Activated T-cell treated with anti-CD3 and anti-CD28 coated beads for 4 hours (primary cell): Measurements from ENCODE around the gene CEP41.
A peak's percentile ranks its signal among the peaks of the same experiment; 100 is the strongest.

Experiments used
- DNase-seq: peaks from one replicate; pipeline ENCODE4 v3.0.0-alpha.2; 2020

CEP41 gene

GRCh38 chr7:130440527-130441365 is at the start of gene CEP41:
Gene CEP41 (minus strand): TSS chr7:130441016. CDS start chr7:130440966, 50 bp downstream.
- DNase-seq = peak; percentile 83

DNA sequence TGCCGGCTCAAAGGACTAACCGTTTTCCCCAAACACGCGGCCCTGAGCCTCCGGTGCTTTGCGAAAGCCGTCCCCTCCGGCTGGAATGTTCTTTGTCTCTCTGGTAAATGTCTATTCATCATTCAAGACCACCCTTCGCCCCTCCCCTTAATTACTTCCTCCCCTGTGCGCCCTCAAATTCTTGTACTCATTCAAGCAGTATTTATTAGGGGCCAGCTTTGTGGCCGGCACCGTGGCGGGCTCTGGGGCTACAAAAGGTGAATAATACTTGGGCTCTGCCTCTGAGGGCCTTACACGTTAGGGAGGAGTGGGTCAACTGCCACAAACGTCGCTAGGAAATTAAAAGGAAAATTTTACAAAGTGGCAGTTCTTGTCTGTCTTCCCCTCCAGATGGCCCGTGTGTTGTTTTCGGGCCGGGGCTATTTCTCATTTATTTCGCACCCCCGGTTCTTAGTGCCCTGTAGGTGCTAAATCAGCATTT is 49.5 kb upstream of the CEP41 start:
- no peak for DNase-seq

DNA sequence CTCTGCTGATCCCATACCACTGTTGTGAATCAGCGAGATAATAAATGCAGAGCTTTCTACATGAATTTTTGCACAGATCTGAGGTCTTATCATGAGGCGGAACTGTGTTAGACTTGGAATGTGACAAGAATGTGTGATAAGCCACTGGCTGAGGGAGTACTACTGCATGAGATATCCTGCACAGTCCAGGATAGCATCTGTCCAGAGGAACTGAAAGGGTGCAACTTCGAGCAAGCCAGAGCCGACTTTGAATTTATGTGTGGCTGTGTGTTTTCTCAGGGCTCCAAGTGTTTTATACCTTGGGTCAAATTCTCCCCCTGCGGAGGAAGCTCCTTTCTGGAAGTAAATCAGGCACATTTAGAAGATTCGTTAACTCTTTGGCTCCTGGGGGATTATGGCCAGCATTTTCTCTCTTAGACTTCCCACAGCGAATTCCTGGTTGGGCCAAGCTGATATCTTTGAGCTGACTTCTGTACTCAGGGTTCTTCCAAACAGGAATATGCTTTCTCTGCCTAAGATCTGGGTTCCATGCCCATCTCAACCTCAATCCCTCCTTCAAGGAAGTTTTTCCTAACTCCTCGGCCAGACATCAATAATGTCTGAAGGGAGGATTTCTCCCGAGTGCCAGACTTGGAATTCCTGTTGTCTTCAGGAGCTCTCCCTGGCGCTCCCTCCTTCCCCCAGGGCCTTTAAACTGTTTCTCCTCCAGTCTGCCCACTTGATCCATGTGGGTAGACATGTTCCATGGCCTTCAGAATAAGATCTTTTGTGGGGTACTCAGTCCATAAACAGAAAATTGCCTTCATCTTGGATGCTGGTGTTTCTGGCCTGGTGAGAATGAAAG is 48.5 kb upstream of the CEP41 start:
- DNase-seq = no peak

DNA sequence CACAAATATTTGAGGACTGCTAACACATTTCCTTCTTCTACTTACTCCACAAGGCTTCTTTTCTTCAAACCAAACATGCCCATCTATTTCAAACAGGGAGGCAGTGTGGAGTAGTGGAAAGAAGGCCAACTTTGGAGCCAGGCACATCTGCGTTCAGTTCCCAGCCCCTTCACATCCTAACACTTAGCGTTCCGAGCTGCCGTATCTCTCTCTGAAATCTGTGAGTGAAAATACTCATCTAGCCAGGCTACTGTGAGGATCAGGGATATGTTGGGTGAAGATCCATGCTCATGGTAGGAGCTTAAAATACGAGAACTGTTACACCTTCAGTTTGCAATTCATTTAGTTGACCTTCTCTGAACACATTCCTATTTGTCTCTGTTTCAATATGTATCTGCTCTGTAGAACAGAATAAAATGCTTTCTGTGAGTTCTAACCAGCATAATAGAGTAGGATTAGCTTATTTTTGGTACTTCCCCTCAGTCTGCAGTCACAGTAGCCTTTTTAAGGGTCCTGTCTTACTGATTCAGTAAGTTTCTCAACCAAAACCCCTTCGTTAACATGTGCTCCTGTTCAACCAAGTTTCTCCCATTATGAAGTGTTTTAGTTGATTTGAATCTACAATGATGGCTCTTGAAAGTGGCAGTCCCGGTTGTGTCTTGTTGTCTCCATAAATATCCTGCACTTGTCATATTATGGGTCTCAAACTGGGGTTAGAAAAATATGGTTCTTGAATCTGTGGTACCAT is 47.8 kb upstream of the CEP41 start:
- DNase-seq = no peak

GRCh38 chr7:130486954-130487436 is 46.2 kb upstream of the CEP41 start:
- DNase-seq = no peak

DNA sequence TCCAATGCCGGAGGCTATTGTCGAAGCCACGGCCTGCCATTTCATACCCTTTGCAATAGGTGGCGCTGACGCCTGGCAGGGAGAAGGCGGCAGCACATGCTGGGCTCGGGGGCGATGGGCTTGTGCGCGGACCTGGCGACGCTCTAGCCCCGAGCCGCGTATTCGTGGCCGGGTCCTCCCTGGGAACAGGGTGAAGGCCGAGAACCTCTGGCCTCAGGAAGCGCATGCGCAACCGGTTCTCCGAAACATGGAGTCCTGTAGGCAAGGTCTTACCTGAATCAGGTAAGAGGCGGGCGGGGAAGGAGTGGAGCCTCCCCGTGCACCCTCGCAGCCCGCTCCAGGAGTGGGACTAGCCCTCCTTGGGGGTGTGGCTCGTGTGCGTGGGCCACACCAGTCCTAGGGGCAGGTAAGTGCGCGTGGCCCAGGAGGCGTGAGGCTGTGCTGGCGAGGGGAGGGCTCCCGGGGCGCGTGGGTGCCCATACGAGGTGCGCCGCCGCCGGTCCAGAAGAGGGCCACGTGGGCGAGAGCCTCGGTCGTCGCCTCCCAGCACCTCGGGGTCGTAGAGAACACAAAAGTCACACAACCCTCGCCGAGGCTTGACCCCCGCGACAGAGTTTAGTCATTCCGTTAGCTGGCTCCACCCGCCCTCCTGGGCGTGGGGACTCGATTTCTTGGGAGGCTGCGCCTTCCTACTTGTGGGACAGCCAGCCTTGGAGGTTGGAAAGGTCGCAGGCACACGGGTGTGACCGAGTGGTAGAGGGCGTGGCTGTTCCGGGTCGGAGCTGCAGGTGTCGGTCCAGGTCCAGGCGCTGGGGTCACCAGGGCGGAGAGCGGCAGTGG is 45.5 kb upstream of the CEP41 start:
- DNase-seq = peak; percentile 33

DNA sequence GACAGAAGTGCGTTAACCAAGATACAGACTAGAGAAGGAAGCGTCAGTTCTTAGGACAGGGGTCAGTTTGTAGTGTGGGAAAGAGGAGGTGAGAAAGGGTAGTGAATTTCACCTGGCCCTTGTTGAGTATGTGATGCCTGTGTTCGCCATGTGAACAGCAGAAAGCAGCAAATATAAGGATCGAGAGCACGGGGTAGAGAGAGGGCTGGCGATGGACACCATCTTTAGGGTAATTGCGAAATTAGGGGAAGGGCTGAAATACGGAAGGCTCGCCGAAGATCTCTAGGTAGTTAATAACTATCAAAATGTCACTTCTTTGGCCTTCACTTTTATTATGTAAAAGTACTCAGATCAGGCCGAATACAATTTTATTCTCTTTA is 44.9 kb upstream of the CEP41 start:
- no peak for DNase-seq

GRCh38 chr7:130483031-130483430 is 42.2 kb upstream of the CEP41 start:
- no peak for DNase-seq

- no peak for DNase-seq
Measured at GRCh38 chr7:130481898-130482297, 41.1 kb upstream of the CEP41 start.

DNA sequence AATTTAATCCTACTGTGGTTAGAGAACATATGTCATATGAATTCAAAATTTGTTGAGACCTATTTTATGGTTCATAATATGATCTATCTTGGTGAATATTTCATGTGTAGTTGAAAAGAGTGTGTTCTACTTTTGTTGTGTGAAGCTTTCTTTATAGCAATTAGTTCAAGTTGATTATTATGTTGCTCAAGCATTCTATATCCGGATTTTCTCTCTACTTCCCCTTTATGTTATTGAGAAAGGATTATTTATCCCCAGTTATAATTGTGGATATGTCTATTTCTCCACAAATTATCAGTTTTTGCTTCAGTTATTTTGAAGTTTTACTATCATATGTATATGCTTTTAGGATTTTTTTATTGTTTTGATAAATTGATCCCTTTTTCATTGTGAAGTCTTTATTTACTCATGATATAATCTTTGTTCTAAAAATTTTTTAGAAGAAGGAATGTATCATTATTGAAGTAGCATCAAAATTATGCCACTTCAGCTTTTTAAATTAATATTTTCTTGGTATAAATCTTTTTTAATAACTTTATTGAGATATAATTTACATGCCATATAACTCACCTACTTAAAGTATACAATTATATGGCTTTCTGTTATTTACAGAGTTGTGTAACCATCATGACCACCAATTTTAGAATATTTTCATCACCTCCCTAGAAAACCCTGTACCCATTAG is 39.0 kb upstream of the CEP41 start:
- no peak for DNase-seq

DNA sequence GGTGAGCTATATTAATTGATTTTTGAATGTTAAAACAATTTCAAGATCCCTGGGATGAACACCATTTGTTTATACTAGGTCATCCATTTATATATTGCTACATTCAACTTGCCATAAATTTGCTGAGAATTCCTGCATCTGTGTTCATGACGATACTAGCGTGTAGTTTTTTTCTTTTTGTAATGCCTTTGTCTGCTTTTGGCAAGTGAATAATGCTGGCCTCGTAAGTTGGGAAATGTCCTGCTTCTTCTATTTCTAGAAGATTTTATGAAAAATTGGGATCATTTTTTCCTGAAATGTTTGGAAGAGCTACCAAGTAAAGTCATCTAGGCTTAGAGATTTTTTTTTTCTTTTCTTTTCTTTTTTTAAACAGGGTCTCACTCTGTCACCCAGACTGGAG is 38.2 kb upstream of the CEP41 start:
- DNase-seq = no peak

DNA sequence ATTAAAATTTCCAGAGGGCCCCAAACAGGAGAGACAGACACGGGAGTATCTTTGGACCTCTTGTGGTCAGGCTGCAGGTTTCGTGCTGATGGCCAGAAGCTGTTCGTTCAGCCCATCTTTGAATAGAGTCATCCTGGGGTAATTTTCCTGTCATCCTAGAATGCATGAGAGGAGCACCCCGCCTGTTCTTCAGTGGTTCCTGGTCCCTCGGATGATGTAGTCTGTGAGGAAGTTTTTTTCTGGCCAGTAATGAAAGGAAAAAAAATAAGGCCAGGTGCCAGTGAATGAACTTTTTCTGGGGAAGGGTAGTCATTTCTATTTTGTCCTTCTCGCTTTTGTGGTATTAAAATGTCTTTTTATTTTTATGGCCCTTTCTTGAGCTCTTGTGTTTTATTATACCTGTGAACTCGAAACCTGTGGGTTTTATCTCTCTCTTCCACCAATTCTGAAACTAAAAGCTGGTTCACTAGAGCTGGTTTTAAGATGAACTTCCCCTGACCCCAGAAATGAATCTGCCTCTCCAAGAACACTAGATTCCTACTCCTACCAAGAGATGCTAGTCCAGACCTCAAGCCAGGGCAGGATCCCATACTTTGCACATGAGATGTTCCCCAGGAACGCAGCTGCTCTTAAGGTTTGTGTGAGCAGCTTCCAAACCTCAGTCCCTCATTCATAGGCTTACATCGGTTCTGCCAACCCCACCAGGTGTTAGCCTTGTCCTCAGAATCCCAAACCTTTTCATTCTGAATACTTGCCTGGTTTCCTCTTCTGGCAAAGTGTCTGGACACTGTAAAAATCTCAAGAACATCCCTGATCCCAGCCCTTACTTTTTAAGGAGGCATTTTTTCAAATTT is 35.7 kb upstream of the CEP41 start:
- DNase-seq = no peak

- no peak for DNase-seq
Measured at GRCh38 chr7:130475776-130476175, 35.0 kb upstream of the CEP41 start.

DNA sequence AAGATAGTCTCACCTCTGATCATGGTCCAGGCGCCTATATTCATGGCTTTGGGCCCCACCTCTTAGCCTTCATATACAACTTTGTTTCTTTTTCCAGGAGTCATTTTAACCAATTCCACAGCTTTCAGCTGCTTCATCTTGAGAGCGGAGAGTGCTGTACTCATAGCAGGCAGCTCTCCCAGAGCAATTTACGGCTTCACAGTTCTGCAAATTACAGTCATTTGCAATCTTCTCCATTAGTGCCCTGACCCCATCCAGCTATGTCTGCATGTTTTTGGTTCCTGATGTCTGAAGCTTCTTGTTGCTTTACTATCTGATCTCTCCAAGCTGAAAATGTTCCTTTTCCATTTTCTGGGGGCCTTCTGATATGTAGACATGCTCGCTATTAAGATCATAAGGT is 33.1 kb upstream of the CEP41 start:
- DNase-seq = no peak

- DNase-seq = no peak
Measured at GRCh38 chr7:130473289-130473688, 32.5 kb upstream of the CEP41 start.

- DNase-seq = no peak
Measured at GRCh38 chr7:130471974-130472373, 31.2 kb upstream of the CEP41 start.

DNA sequence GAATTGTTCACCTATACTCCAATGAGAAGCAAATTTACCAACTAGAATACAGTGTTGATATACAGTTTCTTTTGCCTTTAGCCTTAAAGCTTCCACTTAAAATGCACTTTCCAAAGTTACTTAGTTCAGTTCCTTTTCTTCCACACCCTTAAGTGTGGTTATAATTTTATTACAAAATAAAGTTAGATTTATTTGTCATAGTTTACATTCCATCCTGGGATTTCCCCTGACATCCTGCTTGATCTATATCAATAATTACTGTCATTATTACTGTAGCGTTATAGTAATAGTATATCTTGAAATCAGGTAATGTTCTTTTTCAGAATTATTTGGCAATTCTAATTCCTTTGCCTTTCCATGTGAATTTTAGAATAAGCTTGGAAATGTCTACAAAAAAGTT is 27.8 kb upstream of the CEP41 start:
- no peak for DNase-seq

DNA sequence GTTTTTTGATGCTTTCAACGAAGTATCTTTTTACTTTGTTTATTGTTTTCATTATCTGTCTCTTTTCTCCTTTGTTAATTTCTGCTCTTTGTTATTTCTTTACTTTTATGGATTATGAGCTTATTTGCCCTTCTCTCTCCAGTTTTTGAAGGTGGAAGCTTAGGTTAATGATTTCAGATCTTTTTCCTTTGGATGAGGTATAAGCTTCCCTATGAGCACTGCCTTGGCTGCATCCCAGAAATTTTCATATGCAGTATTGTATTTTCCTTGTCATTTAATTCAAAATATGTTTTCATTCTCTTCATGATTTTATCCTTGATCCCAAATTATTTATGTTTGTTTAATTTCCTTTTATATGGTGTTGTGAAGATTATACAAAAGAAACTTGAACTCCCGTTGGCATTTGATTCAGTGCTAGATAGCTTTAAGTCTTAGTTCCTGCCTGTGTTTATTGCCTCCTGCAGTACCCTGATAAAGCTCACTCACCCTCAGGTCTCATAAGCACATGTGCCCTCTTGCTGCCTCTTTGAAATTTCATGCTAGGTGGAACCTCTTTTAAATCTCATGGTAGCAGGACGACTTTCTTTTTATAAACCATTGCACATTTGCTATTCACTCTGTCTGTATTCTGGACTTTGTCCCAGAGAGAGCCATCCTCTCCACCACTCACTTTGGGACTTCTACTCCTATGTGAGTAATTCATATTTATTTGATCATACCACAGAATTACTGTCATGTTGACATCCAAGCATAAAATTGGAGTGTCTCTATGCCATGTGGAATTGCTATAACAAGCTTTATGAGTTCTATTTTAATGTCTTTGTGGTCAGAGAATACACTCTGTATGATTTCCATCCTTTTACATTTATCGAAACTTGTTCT is 23.0 kb upstream of the CEP41 start:
- DNase-seq = no peak

DNA sequence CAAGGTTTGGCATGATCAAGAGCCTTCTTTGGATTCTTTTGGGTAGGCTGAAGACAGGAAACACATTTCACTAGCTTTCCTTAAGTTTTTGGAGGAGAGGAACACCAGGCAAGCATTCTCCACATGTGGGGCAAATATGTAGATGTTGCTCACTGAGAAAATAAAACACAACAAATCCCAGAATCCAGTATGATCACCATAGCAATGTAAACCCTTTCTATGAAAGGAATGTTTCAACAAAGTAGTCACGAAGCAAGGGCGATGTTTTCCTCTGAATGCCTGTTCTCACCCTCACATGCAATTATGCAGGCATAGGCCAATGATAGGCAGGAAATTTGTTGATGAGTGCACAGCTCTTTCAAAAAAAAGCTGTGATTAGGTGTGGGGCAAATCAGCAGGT is 20.5 kb upstream of the CEP41 start:
- DNase-seq = no peak
